Aorta (tissue), 5 donors: ENCODE measurements around the gene ERCC6L2. TPM values are rescaled to one million over a fixed set of nuclear protein-coding genes. Genes with fewer than 3 reads are reported as not detected.
A peak's percentile ranks its signal among the peaks of the same experiment; 100 is the strongest.

Experiments
- ATAC-seq: fragments of 200-7000 bp; cut with Tn5 transposase; one replicate; pipeline ENCODE4 v1.9.1; 2022; ENCODE audit warnings: moderate library complexity; ENCODE audit not compliant: low FRiP score
- DNase-seq, 2 donors: peaks; one replicate each; pipeline ENCODE4 v3.0.0-alpha.2; 2020
- H3K27ac ChIP-seq, 2 donors: one replicate each; pipeline ENCODE4 v1.5.1; 2013; ENCODE audit warnings: low read length in 2 of 2, mild to moderate bottlenecking in 2 of 2, moderate library complexity in 2 of 2, control low read depth in 1 of 2, inconsistent platforms in 1 of 2, low read depth in 1 of 2
- H3K27me3 ChIP-seq, 2 donors: one replicate each; pipeline ENCODE4 v1.6.1; 2013; ENCODE audit warnings: control low read depth in 1 of 2, low read length in 1 of 2, mild to moderate bottlenecking in 1 of 2, moderate library complexity in 1 of 2; ENCODE audit not compliant: insufficient read depth in 2 of 2, control insufficient read depth in 1 of 2
- H3K36me3 ChIP-seq, 2 donors: one replicate each; pipeline ENCODE4 v1.6.1; 2013; ENCODE audit warnings: control low read depth in 1 of 2, low read length in 1 of 2, mild to moderate bottlenecking in 1 of 2; ENCODE audit not compliant: insufficient read depth in 2 of 2, control insufficient read depth in 1 of 2
- H3K4me1 ChIP-seq, 2 donors: one replicate each; pipeline ENCODE4 v1.6.1; 2013; ENCODE audit warnings: low read length in 2 of 2, control low read depth in 1 of 2, mild to moderate bottlenecking in 1 of 2, moderate library complexity in 1 of 2; ENCODE audit not compliant: insufficient read depth in 2 of 2, control insufficient read depth in 1 of 2
- H3K4me3 ChIP-seq, 2 donors: one replicate each; pipeline ENCODE4 v1.5.1; 2013; ENCODE audit warnings: low read length in 2 of 2, control low read depth in 1 of 2, mild to moderate bottlenecking in 1 of 2
- H3K9me3 ChIP-seq: one replicate; pipeline ENCODE4 v1.6.1; 2013; ENCODE audit warnings: mild to moderate bottlenecking, low read length; ENCODE audit not compliant: control insufficient read depth
- WGBS, 2 donors: extraction: QIAGEN DNeasy Blood & Tissue Kit; methylation state at CpG; one replicate each; pipeline ENCODE4 v1.1.7; 2013; 5-methylcytosine and 5-hydroxymethylcytosine counted together
- intact Hi-C, 2 donors: fragments of 100-400 bp; cut with DNase I; formaldehyde crosslinking; loops; one replicate each; pipeline versions ENCODE4 v1.14.2 to v1.15.0; 2022
- polyA plus RNA-seq, 2 donors: library from polyadenylated mRNA; stranded (reverse); fragments of 200-250 nt; gene quantifications; one replicate each; pipeline ENCODE4 v1.2.3, GENCODE V29; 2013
- total RNA-seq, 2 donors: library from RNA; stranded (reverse); fragmentation: NEBNext Ultra II Directional; extraction: Animal tissue kit (Norgen Biotek cat#: 25700); gene quantifications; one replicate each; pipeline ENCODE4 v1.2.1, GENCODE V29; 2021
- donor health status: healthy with polysubstance abuse.
- donor health status: Bipolar disorder and iron deficiency.
- donor health status: DM: no; HTN: no; CAD: no.
- donor health status: DM: no; HTN: no; CAD: no.
- donor health status: DM: yes; HTN: yes; CAD: no.

ERCC6L2 gene
- total and polyA plus RNA-seq, 4 donors: 3.0 to 54.5 (median 28.7) TPM

GRCh38 chr9:95874303-95874988, 1.0 kb upstream of the ERCC6L2 start:
- DNase-seq (no peak), ATAC-seq (no peak)
- H3K27me3 ChIP-seq: no peaks in the 10 kb centered on the region
- peaks cover 0 to 3% of the 10 kb centered on the region in 2 donors for H3K4me1 ChIP-seq
- peak overlapping the region; percentile 62 to 80 for H3K4me3 ChIP-seq
- intact Hi-C loops: loop anchor here (10.0 kb wide), 3 partner anchors 150 to 360 kb away; partner anchors contain the start of gene PTCH1 (in 1 of the 2)
- H3K36me3 ChIP-seq: peaks cover 0 to 2% of the 10 kb centered on the region in 2 donors
- H3K9me3 ChIP-seq: no peaks in the 10 kb centered on the region
- peak overlapping the region in 1 of 2 donors; percentile 85 for H3K27ac ChIP-seq
- 21 to 26% methylated on average over 10 of the region's 10 CpGs for WGBS, 2 donors

DNA sequence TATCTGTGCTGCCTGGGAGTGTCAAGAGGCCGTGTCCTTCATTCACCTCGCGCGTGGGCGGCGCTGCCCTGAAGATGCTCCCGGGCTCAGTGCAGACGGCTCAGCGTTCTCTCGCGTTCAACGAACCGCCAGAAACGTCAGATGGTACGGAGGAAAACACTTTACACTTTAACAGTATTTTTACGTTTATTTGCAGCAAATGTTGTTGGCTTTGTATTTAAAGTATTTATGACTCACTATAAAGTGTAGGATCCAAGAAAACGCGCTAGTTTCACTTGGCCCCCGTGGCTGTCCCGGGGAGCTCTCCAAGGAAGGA, 544 bp upstream of the ERCC6L2 start:
- ATAC-seq (peak; percentile 69), DNase-seq (peak; percentile 76 to 87)
- Histone ChIP-seq H3K9me3 (no peaks in the 10 kb centered on the region), H3K4me1 (peaks cover 0 to 3% of the 10 kb centered on the region in 2 donors), H3K4me3 (peak overlapping the region; percentile 62 to 80), H3K36me3 (peaks cover 0 to 2% of the 10 kb centered on the region in 2 donors), H3K27ac (peak overlapping the region in 1 of 2 donors; percentile 85), H3K27me3 (no peaks in the 10 kb centered on the region)
- intact Hi-C loops: loop anchor here (5.0 to 10.0 kb wide), 4 partner anchors 150 to 368 kb away; partner anchors contain the start of gene PTCH1 (in 1 of the 2)
- 0% methylated on average over 20 of the region's 20 CpGs for WGBS, 2 donors

DNA sequence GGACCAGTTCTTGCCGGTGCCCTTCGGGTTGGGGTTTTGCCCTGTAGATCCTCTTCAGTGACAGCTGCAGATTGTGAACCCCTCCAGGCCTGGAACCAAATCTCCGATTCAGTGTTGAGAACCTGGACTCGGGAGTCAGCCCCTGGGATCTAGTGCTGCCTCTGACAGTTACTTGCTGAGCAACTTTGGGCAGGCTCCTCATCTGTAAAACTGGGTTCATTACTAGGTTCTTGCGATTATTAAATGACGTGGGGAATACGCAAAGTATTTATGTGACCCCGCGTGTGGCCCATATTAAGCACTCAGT, 600 bp downstream of the ERCC6L2 start:
- no peak for ATAC-seq
- intact Hi-C loops: loop anchor here (5.0 to 10.0 kb wide), 4 partner anchors 151 to 369 kb away; partner anchors contain the start of gene PTCH1 (in 1 of the 2)
- peak overlapping the region in 1 of 2 donors; percentile 81 for H3K27ac ChIP-seq
- peaks cover 0 to 3% of the 10 kb centered on the region in 2 donors for H3K4me1 ChIP-seq
- peak overlapping the region in 1 of 2 donors; percentile 62 for H3K4me3 ChIP-seq
- H3K9me3 ChIP-seq: no peaks in the 10 kb centered on the region
- no peaks in the 10 kb centered on the region for H3K27me3 ChIP-seq
- WGBS, 2 donors: 1% methylated on average over 9 of the region's 9 CpGs
- H3K36me3 ChIP-seq: no peaks in the 10 kb centered on the region
- no peak for DNase-seq

GRCh38 chr9:95876595-95876994, 1.1 kb downstream of the ERCC6L2 start:
- peak overlapping the region in 1 of 2 donors; percentile 62 for H3K4me3 ChIP-seq

DNA sequence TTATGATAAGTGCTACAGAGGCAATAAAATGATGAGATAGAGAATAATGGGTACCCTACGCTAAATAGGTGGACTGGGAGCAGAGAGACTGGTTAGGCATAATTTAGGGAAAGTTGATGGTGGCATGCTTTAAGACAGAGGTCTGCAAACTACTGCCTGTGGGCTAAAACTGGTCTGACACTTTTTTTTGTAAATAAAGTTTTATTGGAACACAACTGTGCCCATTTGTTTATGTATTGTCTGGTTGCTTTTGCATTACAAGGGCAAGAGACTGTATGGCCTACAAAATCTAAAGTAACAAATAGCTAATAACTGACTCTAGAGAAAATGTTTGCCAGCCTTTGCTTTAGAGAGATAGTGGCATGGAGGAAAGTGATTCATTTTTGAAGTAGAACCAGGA, 2.5 kb downstream of the ERCC6L2 start:
- WGBS, 2 donors: 98 to 100% methylated on average over 1 of the region's 1 CpG
- DNase-seq (no peak), ATAC-seq (no peak)
- intact Hi-C loops: loop anchor here (5.0 to 10.0 kb wide), 4 partner anchors 153 to 371 kb away; partner anchors contain the start of gene PTCH1 (in 1 of the 2)
- no peak overlapping the region for H3K27ac ChIP-seq
- no peak overlapping the region for H3K4me3 ChIP-seq
- no peaks in the 10 kb centered on the region for H3K27me3 ChIP-seq
- H3K9me3 ChIP-seq: no peaks in the 10 kb centered on the region
- H3K36me3 ChIP-seq: peaks cover 0 to 4% of the 10 kb centered on the region in 2 donors
- H3K4me1 ChIP-seq: peaks cover 0 to 3% of the 10 kb centered on the region in 2 donors

More at GRCh38 chr9:95876595-95876994, 1.1 kb downstream of the ERCC6L2 start:
- WGBS, 2 donors: 25 to 31% methylated on average over 3 of the region's 3 CpGs
- no peak overlapping the region for H3K27ac ChIP-seq
- H3K9me3 ChIP-seq: no peaks in the 10 kb centered on the region
- H3K36me3 ChIP-seq: no peaks in the 10 kb centered on the region
- H3K4me1 ChIP-seq: peaks cover 0 to 3% of the 10 kb centered on the region in 2 donors
- no peak for ATAC-seq
- intact Hi-C loops: loop anchor here (5.0 to 10.0 kb wide), 4 partner anchors 152 to 369 kb away; partner anchors contain the start of gene PTCH1 (in 1 of the 2)
- no peaks in the 10 kb centered on the region for H3K27me3 ChIP-seq
- DNase-seq: no peak

DNA sequence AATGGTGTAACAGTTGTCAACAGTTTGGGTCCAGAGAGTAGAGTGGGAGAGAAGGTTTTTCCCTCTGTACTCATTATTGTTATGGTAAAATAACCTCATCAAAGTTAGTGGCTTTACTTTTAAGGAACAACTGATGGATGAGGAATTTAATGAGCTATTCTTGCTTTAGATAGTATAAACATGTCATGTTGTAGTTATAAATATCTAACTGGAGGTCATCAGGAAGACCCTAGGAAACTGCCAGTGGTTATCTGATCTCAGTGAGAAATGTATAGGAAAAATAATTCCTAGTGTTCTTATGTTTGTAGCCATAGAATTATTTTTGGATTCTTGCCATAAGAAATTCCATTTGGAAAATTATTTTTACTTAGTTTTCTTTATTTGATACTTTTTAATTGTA, 4.1 kb downstream of the ERCC6L2 start:
- H3K36me3 ChIP-seq: peaks cover 0 to 4% of the 10 kb centered on the region in 2 donors
- H3K4me1 ChIP-seq: peaks cover 0 to 3% of the 10 kb centered on the region in 2 donors
- ATAC-seq (no peak), DNase-seq (no peak)
- no peak overlapping the region for H3K4me3 ChIP-seq
- no peaks in the 10 kb centered on the region for H3K9me3 ChIP-seq
- intact Hi-C loops: loop anchor here (5.0 to 10.0 kb wide), 4 partner anchors 155 to 372 kb away; partner anchors contain the start of gene PTCH1 (in 1 of the 2)
- no peak overlapping the region for H3K27ac ChIP-seq
- no peaks in the 10 kb centered on the region for H3K27me3 ChIP-seq

DNA sequence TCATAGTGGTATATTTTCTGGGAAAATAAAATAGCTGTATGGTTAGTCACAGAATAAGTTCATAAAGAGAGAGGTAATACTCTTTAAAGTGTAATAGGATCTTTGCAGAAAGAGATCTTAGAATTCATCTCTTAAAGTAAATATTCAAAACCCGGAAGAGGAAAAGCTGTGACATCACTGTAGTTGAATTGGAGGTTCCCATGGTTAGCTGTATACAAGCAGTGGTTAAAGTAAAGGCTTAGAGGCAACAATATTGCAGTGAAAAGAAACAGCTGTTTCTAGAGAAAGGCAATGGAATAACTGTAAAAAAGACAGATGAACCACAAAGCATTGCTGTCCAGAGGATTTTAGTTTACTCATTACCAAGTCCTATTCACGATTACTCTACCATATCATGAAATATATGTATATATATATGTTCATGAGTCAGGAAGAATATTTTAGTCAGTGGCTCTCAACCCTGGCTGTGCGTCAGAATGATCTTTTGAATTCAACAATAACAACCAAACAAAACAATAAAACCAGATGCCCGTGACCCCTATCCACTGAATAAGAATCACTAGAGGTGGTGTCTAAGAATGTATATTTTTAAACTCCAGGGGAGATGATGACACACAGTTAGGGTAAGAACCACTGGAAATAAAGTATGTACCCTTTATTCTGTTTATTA, 4.7 kb downstream of the ERCC6L2 start:
- DNase-seq: no peak
- Histone ChIP-seq H3K9me3 (no peaks in the 10 kb centered on the region), H3K4me3 (no peak overlapping the region), H3K27me3 (no peaks in the 10 kb centered on the region), H3K36me3 (peaks cover 0 to 4% of the 10 kb centered on the region in 2 donors), H3K27ac (no peak overlapping the region), H3K4me1 (peaks cover 0 to 3% of the 10 kb centered on the region in 2 donors)
- 53 to 58% methylated on average over 4 of the region's 4 CpGs for WGBS, 2 donors
- no peak for ATAC-seq
- intact Hi-C loops: no loop called here

GRCh38 chr9:95887926-95888497, 12.5 kb downstream of the ERCC6L2 start:
- Histone ChIP-seq H3K27ac (no peak overlapping the region), H3K4me3 (no peak overlapping the region), H3K4me1 (peaks cover 0 to 2% of the 10 kb centered on the region in 2 donors), H3K27me3 (no peaks in the 10 kb centered on the region), H3K36me3 (no peaks in the 10 kb centered on the region), H3K9me3 (no peaks in the 10 kb centered on the region)
- intact Hi-C loops: no loop called here
- ATAC-seq: no peak
- DNase-seq: no peak
- WGBS, 2 donors: 63 to 84% methylated on average over 1 of the region's 1 CpG
